Glomerular endothelial cell (primary cell): ENCODE measurements around the gene AKR1C1. TPM values are rescaled to one million over a fixed set of nuclear protein-coding genes. Genes with fewer than 3 reads are reported as not detected.
"Not testable (repeated sequence)": the region's sequence is repeated elsewhere in the genome, so short reads cannot be mapped to it uniquely, and the experiment has no call there.

Experiments used
- DNase-seq: peaks from one replicate; pipeline ENCODE4 v3.0.0-alpha.2; 2011; ENCODE audit warnings: low read depth, low spot score; ENCODE audit errors: extremely low read depth
- total RNA-seq: library from RNA; depleted of rRNA; stranded (reverse); fragments of >200 nt; gene quantifications from 2 replicates; pipeline ENCODE4 v1.2.3, GENCODE V29; 2015

Gene AKR1C1
- 0.15 and 0.70 TPM in 2 replicates for total RNA-seq

GRCh38 chr10:4962876-4963814 is at the start of gene AKR1C1:
AKR1C1 (plus strand) TSS chr10:4963415; CDS start chr10:4963445, 30 bp downstream.
- DNase-seq = not testable (repeated sequence)

GRCh38 chr10:4914213-4914850 is 48.9 kb upstream of the AKR1C1 start:
- no peak for DNase-seq

GRCh38 chr10:4916086-4916716 is 47.0 kb upstream of the AKR1C1 start:
- DNase-seq = no peak

GRCh38 chr10:4918236-4918635 is 45.0 kb upstream of the AKR1C1 start:
- DNase-seq = no peak

GRCh38 chr10:4924482-4924881 is 38.7 kb upstream of the AKR1C1 start:
- DNase-seq = not testable (repeated sequence)

- no peak for DNase-seq
These were observed 36.8 kb upstream of the AKR1C1 start for GRCh38 chr10:4926400-4926799.

- no peak for DNase-seq
These were observed 31.6 kb upstream of the AKR1C1 start for GRCh38 chr10:4931587-4931986.

- DNase-seq = no peak
These were observed 28.7 kb upstream of the AKR1C1 start for GRCh38 chr10:4934391-4934987.

- DNase-seq = no peak
These were observed 25.9 kb upstream of the AKR1C1 start for GRCh38 chr10:4937346-4937745.

GRCh38 chr10:4939224-4940072 is 23.8 kb upstream of the AKR1C1 start:
- no peak for DNase-seq

GRCh38 chr10:4940073-4940428 is 23.2 kb upstream of the AKR1C1 start:
- DNase-seq = not testable (repeated sequence)

- DNase-seq = not testable (repeated sequence)
These were observed 22.3 kb upstream of the AKR1C1 start for GRCh38 chr10:4940909-4941308.

GRCh38 chr10:4941540-4942330 is 21.5 kb upstream of the AKR1C1 start:
- peak; percentile 10 for DNase-seq

- not testable (repeated sequence) for DNase-seq
These were observed 20.3 kb upstream of the AKR1C1 start for GRCh38 chr10:4942931-4943330.

GRCh38 chr10:4943416-4943815 is 19.8 kb upstream of the AKR1C1 start:
- not testable (repeated sequence) for DNase-seq

GRCh38 chr10:4943821-4944220 is 19.4 kb upstream of the AKR1C1 start:
- no peak for DNase-seq

GRCh38 chr10:4944841-4945240 is 18.4 kb upstream of the AKR1C1 start:
- DNase-seq = no peak

- no peak for DNase-seq
These were observed 17.2 kb upstream of the AKR1C1 start for GRCh38 chr10:4945766-4946717.
